GM18873 (cell line): ENCODE results near the gene MMP12.
"Not testable (repeated sequence)": the region's sequence is repeated elsewhere in the genome, so short reads cannot be mapped to it uniquely, and the experiment has no call there.

ENCODE experiments used
- ATAC-seq: cut with Tn5 transposase; IDR thresholded peaks from one replicate; pipeline ENCODE4 v1.9.1; 2021; ENCODE audit warnings: mild to moderate bottlenecking, moderate library complexity, moderate number of reproducible peaks; ENCODE audit not compliant: unreplicated experiment, low FRiP score

MMP12 gene

GRCh38 chr11:102874852-102875251 is at the start of gene MMP12:
Gene MMP12 (minus strand): TSS chr11:102874982. CDS start chr11:102874937, 45 bp downstream.
- no peak for ATAC-seq

DNA sequence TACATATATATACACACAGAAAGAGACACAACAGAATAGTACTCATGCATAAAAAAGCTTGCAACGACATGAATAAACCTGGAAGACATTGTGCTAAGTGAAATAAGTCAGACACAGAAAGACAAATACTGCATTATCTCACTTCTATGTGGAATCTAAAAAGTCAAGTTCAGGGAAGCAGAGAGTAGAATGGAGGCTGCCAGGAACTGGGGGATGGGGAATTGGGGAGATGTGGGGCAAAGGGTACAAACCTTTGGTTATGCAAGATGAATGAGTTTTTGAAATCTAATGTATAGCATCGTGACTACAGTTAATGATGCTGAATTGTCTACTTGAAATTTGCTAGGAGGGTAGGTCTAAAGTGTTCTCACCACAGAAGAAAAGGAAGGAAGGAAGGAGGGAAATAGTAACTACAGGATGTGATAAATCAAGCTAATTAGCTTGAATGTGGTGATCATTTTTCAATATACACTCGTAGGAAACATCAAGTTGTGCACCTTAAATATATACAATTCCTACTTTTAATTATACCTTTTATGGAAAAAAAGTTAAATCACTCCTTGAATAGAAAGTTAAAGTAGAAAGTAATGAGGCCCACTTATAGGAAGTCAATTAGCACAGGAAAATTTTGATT is 46.9 kb upstream of the MMP12 start:
- no peak for ATAC-seq

GRCh38 chr11:102920118-102920684 is 45.4 kb upstream of the MMP12 start:
- peak; percentile 53 for ATAC-seq

DNA sequence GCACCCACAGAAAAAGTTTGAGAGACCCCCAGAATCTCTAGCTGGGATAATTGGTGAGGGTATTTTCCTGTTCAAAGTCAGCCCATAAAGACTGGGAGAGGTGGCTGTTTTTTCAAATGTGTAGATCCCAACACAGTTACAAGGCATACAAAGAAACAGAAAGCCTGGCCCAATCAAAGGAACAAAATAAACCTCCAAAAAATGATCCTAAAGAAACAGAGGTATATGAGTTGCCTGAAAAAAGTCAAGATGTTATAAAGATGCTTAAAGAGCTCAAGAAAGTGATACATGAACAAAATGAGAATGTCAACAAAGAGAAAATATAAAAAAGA is 40.2 kb upstream of the MMP12 start:
- ATAC-seq = no peak

- ATAC-seq = no peak
Observed at GRCh38 chr11:102914238-102915043, 39.7 kb upstream of the MMP12 start.

DNA sequence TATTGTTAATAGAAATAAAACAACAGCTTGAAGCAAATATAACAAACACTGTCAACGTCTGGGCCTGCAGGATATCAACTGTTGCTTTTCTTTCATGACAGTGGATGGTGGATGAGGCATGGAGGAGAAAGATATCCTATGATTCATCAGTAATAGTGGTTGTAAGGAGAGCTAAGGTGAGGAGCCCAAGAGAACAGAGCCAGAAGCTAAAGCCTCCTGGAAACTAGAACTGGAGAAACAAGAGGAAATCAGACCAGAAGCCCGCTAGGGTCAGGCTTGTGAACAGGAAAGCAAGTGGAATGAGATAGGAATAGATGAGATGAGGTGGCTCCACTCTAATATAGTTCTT is 37.7 kb upstream of the MMP12 start:
- no peak for ATAC-seq

DNA sequence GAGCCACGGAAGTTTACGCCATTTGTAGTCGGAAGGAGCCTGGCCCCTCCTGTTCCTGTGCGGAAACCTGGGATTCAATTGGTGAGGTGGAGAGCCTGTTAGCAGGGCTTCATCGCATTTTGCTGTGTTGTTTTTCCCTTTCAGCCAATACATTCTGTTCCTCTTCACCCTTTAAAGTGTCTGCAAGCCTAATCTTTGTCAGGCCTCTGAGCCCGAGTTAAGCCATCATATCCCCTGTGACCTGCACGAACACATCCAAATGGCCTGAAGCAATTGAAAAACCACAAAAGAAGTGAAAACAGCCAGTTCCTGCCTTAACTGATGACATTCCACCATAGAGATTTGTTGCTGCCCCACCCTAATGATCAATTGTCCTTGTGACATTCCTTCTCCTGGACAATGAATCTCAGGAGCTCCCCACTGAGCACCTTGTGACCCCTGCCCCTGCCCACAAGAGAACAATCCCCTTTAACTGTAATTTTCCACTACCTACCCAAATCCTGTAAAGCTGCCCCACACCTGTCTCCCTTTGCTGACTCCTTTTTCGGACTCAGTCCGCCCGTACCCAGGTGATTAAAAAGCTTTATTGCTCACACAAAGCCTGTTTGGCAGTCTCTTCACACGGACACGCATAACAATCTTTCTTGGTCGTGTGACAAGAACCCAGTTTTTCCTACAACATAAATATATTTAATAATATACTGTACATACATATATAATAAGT is 37.1 kb upstream of the MMP12 start:
- no peak for ATAC-seq

DNA sequence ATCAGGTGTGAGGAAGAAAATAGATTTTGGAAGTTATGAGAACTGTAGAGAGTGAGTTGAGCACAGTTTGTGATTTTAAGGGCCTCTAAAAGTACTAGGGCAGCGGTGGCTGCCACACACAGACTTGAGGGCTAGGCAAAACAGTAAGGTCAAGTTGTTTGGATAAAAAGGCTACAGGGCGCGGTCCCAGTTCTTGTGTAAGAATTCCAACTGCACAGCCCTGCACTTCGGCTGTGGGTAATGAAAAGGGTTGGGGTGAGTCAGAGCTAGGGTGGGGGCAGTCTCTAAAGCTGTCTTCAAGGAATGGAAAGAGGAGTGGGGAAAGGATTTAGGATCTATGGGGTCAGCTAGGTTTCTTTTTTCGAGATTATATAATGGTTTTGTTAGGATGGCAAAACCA is 31.1 kb upstream of the MMP12 start:
- not testable (repeated sequence) for ATAC-seq

DNA sequence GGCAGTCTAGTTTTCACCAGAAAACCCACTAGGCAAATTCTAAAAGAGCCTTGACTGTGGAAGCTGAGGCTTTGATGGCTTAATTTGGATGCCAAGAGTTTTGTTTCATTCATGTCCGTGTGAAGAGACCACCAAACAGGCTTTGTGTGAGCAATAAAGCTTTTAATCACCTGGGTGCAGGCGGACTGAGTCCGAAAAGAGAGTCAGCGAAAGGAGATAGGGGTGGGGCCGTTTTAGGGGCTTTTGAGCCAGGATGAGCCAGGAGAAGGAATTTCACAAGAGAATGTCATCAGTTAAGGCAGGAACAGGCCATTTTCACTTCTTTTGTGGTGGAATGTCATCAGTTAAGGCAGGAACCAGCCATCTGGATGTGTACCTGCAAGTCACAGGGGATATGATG is 29.1 kb upstream of the MMP12 start:
- not testable (repeated sequence) for ATAC-seq

GRCh38 chr11:102900346-102900745 is 25.6 kb upstream of the MMP12 start:
- no peak for ATAC-seq

DNA sequence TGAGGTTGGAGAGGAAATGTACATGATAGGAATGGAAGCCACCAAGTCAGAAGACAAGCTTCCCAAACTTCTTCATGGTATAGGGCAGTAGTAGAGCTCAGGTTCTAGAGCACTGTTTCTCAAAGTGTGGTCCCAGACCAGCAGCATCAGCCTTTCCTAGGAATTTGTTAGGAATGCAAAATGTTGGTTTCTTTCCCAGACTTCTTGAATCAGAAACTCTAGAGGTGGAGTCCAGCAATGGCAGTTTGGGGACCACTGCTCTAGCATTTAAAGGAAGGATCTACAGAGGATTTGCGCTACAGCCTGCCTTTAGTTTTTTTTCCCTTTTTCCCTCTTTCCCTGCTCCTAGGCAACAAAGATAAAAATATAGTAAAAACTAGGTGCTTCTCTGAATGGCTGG is 17.0 kb upstream of the MMP12 start:
- no peak for ATAC-seq

GRCh38 chr11:102886999-102887398 is 12.2 kb upstream of the MMP12 start:
- no peak for ATAC-seq

GRCh38 chr11:102883141-102883540 is 8.4 kb upstream of the MMP12 start:
- ATAC-seq = no peak

DNA sequence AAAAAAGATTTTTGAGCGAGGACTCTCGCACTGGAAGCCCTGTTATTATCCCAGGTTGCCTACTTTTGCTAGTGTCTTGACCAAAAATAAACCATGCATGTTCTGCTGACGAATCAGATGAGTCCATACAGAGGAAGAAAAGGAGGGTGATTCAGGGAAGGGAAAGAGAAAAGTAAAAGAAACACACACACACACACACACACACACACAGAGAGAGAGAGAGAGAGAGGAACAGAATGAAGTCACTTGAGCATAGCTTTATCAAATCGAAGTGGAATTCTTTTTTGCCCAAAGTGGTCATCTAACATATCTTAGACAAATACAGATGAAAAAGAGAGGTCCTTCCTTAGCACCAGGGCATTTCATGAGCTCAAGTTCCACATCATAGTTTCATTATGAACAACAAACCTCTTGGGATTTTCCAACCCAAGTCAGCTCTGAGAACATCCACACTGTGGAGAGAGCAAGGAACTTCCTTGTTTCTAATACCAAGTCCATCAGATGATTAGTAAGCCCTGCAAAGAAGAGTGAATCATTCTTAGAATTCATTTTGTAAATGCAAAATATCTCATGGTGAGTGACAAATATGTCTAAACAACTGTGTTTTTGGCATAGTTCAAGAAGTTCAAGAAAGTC is 7.7 kb upstream of the MMP12 start:
- ATAC-seq = peak; percentile 76

DNA sequence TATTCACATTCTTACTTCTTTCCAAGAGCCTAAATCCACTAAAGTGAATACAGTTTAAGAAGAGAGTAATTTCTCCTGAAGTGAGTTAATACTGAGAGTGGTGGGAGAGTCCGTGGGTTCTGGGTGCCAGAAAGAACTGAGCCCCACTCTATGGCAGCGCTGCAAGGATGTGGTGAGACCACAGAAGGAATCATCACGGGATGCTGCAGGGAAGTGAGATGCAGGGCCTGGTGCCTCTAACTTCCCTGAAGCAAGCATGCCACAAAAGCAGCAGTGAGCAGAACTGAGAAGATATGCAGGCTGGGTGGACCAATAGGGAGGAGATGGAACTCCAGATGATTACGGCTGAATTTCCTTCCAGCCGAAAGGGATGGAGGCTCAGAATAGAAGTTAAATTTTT is 5.0 kb upstream of the MMP12 start:
- ATAC-seq = no peak

DNA sequence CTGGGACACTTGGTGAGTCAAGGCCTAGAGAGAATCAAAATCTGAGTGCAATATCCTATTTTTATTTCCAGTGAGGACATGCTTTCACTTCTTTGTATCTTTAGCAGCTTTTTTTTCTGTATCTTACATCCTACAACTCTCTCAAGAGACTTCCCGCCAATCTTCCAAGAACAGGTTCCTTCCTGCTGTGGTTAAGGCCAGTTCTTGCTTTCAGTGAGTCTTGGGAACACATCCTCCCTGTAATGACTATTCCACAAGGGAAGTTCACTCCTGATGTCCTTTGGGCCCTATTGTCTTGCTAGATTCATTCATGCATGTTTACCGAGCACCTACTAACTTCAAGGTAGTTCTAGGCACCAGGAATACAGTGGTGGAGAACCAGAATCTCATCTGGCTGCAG is 3.8 kb upstream of the MMP12 start:
- no peak for ATAC-seq

GRCh38 chr11:102869354-102869964 is 5.3 kb downstream of the MMP12 start:
- ATAC-seq = not testable (repeated sequence)

GRCh38 chr11:102868339-102868738 is 6.4 kb downstream of the MMP12 start:
- no peak for ATAC-seq

DNA sequence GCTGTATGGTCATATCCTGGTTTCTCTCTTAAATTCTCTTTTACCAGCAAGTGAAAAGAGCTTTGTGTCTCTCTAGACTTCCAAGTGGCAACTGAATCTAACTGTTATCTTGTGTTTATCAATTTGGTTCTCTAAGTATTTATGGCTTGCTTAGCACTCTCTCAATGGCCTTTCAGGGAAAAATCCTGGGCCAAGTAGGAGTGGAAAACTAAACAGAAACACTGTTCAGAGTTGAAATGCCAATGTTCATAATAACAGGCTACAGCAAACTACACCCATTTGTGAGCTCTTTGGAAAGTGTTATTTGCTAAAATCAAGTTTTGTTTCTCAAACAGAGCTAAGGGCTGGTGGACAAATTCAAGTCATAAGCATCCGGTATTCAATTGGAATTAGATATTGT is 10.1 kb downstream of the MMP12 start:
- no peak for ATAC-seq

DNA sequence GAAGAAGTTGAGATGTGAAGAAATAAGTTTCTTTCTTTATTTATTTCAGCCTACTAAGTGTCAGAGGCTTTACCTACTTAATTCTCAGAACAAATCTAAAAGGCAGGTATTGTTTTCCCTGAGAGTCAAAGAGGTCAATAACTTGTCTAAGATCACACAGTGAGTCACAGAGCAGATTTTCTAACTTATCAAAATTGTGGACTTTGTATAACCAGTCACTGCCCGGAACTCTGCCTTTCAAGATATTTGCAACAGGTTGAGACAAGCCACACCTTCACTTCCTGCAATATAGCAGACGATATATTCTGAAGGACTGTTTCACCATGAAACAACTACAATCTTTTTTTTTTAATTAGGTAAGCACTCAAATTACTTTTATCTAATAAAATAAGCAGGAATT is 20.8 kb downstream of the MMP12 start:
- no peak for ATAC-seq
